M059J (cell line): ENCODE data around the gene FAM216B. TPM values are rescaled to one million over a fixed set of nuclear protein-coding genes. Genes with fewer than 3 reads are reported as not detected.
"Not testable (repeated sequence)": the region's sequence is repeated elsewhere in the genome, so short reads cannot be mapped to it uniquely, and the experiment has no call there.

Experiments
- DNase-seq: peaks from one replicate; pipeline ENCODE4 v3.0.0-alpha.2; 2012; ENCODE audit warnings: low read depth
- total RNA-seq: library from RNA; depleted of rRNA; stranded (reverse); fragments of >200 nt; shearing (Covaris generic); gene quantifications from 2 replicates; pipeline ENCODE4 v1.2.3, GENCODE V29; 2014; rRNA removed

The FAM216B gene
- total RNA-seq, result not detected in 2 replicates

DNA sequence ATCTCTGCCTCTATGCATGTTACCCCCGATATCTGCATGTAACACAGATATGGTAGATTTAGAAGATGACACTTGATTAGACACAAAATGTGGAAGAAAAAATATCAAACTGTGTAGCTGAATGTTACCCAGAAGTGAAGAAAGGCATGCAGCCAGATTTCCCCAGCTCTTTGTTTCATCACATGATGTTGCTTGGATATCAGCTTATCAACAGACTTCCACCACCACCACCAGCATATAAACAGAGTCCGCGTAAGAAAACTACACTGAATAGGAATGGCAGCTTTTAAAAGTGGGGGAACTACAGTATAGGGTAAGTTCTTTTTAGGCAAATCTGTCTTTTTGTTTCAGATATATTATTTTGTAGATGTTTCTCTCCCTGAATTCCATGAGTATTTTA is at the start of gene FAM216B:
FAM216B (plus strand) TSS at position 233 of the 400 bp plus-strand sequence. CDS start 2,484 bp downstream, outside the sequence.
- DNase-seq, result no peak

DNA sequence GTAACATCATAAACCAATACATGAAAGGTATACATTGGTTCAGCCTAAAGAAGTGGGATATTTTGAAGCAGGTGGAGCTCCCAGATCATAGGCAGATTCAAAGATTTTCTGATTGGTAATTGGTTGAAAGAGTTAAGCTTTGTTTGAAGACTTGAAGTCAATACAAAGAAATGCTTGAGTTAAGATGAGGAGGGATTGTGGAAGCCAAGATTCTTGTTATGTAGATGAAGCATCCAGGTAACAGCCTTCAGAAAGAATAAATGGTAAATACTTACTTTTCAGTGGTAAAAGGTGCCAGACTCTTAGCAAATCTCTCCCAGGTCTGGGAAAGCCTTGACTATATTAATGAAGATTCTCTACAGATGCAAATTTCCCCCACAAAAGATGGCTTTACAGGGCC is 49.3 kb upstream of the FAM216B start:
- no peak for DNase-seq

DNA sequence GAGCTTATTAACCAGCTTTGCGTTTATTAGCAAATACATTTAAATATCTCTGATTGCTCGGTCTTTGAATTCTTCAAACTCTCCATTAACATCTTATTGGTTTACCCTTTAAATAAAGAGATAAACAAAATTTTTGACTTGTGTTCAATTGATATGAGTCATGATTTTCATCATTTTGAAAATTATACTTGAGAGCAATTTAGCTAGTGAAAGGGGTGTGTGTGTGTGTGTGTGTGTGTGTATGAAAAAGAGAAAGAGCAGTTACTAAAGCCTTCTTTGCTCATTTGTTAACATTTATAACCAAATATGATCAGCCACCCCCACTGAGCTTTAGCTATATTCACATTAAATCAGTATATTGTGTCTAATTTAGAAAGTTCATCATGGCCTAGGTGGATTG is 48.3 kb upstream of the FAM216B start:
- DNase-seq, result no peak

DNA sequence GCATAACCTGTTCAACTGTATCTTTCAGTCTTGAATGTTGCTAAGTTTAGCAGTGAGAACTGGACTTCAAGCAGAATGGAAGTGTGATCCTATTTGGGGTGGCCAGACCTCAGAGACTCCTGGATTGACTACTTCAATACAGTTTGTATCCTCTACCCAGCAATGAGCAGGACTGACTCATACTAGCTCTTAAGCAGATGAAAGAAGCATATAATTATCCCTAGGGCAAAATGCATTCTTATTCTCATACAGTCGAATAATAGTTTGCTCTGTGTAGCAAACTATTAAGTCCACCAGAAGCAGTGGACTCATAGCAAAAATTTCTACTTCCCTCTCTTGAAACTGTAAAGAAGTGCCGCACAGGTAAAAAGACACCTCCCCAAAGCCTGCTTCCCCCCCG is 46.4 kb upstream of the FAM216B start:
- no peak for DNase-seq

DNA sequence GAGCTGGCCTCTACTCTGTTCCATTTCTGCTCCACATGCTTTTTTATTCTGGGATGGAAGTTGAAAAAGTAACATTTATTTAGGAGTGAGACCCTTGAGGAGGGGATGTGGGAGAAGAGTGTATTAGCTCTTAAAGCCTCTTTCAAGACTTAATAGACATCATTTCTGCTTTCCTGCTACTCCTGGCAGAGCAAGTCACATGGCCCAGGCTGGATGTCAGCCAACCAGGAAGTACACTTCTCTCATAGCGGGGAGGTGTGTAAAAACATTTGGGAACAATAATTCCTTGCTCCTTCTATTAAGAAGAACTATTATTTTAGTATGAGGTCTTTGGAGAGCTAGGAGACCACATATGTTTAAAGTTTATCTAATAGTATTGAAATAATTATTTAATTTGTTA is 40.6 kb upstream of the FAM216B start:
- DNase-seq, result no peak

DNA sequence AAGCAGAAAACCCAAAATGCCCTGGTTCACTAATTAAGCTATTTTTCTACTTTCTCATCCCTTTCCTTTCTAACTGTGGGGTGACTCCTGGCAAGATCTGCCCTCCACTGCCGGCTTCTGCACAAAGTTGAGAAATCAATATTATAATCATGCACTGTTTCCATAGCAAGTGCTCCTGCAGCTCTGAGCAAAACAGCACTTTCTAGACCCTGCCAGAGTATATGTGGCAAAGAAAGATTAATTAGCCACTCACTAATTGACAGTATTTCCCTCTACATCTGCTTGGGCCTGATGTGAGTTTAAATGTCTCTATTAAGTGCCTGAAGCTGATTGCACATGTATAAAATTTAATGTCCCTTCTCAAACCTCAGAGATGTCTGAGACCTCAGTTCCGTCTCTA is 39.5 kb upstream of the FAM216B start:
- DNase-seq, result no peak

DNA sequence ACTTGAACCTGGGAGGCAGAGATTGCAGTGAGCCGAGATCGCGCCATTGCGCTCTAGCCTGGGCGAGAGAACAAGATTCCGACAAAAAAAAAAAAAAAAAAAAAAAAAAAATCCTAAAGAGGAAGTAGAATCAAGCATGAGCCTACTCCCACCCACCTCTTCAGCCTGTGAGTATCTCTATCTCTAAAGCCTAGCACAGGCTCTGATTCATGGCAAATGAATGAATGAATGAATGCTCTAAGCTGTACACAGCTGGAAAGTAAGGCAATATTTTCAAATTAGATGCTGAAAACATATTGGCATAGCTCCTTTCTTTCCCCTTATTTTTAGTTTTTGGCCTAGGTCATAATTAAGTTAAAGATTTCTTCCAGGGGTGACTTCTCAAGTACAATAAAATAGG is 35.7 kb upstream of the FAM216B start:
- DNase-seq, result no peak

DNA sequence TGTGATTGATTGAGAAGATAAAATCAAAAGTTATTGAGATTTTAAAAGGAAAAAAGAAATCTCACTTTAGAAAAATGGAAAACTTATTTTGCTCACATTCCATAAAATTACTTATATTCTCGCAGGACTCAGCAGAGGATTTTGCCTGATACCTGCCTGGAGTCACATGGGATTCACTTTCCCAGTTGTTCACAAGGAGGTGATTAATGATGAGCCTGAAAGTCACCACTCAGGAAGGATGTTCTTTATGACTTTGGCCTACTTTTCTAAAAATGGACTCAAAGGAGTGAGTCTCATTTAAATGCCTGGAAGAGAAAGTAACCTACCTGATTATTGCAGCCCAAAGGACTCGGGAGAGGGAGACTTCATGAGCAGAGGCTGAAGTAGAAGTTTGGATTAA is 34.5 kb upstream of the FAM216B start:
- DNase-seq, result peak; percentile 55

DNA sequence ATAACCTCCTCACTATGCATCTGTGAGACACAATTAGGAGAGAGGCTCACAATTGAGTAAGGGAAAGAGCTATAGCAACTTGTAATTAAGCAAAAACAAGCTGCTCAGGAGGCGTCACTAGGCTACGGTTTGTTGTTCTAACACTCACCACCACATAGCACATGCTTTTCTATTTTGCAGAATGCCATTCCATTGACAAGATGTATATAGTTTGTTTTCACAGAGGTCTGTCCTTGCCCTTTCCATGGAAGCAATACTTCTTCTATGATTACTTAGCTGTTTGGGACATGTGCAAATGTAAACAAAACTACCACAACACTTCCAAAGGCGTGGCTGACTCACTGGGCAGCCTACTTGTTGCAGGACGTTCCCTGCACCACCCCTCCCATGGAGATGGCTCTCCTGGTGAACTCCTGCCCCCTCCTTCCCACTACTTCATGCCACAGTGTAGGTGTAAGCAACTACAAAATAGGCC is 33.9 kb upstream of the FAM216B start:
- DNase-seq, result peak; percentile 97

DNA sequence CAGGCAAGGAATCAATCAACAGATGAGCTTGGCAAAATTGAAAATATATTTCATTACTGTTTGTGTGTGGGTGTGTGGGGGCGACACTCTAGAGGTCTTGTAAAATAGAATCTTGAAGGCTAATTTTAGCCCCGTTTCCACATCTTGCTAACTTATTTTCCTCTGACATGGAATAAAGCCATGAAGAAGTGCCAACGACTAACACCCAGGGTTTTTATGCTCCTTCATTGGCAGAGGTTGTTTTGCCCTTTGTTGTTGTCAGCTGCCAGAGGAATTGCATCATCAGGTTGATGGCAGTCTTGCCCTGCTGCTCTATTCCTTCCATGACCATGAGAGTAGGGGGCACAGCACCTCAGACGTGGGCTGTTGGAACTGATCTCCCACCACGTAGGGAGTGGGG is 30.6 kb upstream of the FAM216B start:
- DNase-seq, result no peak

DNA sequence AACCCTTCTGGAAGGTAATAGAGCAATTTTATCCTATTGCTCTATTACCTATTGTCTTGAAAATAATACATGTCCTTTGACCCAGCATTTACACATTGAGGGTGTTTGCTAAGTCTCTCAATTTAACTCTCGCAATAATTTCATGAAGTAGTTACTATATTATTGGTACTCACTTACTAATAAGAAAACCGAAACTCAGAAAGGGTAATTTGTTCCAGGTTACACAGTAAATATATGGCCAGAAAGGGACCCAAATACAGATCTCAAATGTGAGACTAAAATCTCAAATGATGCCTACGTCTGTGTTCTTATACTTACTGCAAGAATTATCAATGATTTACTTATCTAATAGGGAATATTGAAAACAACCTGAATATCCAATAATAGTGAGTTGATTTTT is 29.7 kb upstream of the FAM216B start:
- no peak for DNase-seq

DNA sequence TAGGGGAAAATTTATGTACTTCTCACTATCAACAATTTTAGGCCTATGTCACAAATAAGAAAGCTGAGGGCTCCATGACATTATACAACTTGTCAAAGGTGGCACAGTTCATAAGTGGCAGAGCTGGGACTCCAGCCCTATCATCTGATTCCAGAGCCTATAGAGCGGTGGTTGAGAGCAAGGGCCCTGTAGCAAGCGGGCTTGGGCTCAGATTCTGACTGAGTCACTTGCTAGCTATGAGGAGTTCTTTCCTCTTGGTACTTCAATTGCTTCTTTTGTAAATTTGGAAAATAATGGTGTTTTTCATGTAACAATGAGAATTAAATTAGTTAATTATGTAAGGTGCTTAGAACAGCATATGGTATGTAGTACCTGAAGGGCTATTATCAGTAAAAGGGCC is 28.7 kb upstream of the FAM216B start:
- no peak for DNase-seq

DNA sequence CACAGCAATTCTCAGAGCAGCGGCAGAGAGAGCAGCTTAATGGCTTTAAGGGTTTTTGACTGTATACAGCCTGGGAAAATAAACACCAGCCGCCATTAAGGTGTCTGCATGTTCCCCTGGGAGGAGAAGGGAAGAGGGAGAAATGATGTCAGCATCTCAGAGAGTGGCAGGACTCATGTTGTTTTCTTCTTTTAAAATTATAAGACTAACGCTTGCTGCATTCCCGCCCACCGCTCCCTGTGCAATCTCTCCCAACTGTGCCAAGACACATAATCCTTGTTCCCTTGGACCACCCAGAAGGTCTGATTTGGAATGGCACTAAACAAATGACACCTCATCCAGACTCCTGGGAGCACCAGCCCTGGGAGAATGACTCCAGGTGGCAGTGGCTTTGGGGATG is 27.7 kb upstream of the FAM216B start:
- DNase-seq, result no peak

DNA sequence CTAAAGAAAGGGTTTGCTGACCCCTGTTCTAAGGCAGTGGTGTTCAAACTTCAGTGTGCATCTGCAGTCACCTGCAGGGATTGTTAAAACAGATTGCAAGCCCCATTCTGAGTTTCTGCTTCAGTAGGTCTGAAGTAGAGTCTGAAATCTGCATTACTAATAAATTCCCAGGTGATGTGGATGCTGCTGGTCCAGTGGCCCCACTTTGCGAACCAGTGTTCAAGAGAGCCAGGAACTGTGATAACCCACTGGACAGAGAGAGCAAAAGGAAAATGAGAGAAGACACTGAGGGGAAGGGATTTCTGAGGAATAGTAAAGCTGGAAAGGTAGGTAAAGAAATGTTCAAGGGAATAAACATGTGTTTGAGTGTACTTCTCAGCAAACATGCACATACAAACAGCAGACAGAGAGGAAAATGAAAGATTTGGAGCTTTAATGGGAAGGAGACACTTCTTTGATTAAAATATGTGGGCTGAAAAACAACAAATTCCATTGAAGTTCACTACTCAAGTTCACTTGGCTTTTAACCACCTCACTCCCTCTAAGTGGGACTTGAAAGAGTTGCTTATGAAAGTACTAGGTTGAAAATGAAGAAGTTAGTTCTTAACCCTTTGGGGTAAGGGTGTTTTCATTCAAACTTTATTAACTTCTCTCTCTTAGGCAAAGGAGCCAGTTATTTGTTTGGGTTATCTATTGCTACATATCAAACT is 26.4 kb upstream of the FAM216B start:
- DNase-seq, result no peak

DNA sequence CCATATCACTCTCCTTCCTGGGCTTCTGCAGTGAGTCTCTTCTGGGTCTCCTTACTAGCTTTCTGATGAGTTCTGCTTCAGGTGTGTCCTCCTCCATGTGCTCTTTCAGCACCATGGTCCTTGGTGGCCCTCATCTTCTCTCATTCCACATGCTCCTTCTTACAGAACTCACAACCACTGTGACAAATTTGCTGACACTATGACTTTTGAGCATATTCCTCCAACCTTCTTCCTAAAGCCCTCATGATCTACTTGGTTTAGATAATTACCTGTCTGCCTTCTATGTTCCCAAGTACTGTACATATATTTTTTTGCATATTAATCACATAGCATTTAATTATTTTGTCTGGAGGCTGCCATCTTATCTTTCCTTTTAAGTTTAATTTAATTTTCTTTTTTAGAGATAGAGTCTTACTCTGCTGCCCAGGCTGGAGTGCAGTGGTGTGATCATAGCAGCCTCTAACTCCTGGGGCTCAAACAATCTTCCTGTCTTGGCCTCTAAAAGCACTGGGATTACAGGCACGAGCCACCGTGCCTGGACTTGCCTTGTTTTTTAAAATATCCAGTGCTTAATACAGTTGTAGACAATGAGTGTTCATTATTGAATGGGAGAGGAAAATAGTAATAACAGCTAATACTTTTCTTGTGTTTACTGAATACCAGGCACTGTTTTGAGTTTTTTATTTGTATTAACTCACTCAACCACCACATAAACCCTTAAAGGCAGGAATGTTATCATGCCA is 23.5 kb upstream of the FAM216B start:
- DNase-seq, result no peak

DNA sequence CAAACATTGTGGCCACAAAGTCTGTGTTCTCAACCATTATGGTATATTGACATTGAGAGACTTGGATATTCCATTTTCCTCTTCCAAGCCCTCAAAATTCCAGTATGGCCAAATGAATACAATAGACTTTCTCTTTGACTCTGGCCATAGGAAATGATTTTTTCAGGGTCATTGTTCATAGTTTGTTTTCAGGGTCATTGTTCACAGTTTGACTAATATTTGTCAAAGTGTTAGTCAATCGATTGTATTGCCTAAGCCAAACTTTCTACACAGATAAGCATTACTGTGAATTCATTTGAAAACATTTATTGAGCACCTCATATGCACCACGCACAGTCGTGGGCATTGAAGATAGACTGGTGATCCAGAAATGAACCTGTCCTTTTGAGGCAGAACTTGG is 22.9 kb upstream of the FAM216B start:
- no peak for DNase-seq

DNA sequence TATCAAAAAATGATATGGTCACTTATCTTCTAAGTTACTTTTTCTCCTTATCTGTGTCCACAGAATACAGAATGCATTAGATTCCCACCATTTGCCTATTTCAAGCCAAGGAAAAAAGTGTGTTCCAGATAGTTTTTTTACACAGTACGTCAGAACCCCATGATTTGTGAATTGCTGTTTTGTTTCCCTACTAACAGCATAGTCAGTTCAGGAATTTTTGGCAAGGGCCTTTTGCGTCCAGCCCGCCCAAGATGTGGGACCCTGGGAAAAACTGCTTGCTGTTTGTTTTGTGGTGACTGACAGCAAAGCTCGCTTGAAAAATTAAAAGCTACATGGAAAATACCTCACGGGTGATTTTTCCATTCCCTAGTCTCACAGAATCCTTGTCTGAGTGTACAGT is 20.4 kb upstream of the FAM216B start:
- DNase-seq, result no peak

DNA sequence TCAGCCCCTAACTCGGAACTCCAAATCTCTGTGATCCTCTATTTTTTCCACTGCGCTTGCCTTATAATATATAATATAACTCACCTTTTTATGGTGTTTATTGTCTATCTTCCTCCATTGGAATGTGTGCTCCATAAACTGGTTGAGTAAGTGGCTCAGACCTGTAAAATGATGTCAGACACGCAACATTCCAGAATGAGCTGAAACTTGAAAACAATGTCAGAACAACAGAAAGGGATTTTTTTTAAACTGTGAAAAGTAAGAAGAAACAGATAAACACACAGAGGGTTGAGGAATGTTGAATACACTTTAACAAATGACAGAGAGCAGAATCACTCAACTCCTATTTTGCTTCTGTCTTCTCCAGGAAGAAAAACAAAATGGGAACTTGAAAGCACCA is 19.1 kb upstream of the FAM216B start:
- peak; percentile 47 for DNase-seq

DNA sequence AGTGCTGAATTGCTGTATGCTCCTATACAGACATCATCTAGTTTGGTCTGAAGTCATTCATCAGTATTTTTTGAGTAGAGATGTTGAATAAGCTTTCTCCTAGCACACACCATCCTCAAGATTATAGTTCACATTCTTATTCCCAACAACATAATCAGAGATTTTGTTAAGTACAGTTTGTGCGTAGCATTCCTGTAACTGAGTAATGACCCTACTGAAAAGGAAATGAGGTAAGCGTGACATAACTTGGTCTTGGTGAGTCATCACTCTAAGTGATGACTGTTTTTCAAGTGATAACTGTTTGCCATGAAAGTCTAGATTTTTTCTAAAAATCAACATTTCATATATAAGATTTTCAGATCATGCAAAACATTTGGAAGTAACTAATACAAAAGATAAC is 18.5 kb upstream of the FAM216B start:
- DNase-seq, result peak; percentile 84

DNA sequence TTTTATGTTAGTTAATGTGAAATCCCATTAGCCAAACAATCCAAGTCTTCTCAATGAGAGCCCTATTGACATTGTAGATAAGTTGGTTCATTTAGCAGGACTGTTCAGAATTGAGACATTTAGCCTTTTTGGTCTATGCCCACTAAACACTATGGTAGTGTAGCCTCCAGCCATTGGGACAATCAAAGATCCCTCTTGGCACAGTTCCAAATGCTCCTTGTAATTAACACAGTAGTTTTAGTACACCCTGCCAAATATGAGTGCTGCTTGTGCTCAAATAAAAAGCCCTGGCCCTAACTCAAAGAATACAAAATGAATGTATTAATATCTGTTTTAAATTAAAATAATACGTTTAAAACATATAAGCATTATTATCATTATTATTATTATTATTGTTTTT is 15.4 kb upstream of the FAM216B start:
- no peak for DNase-seq

DNA sequence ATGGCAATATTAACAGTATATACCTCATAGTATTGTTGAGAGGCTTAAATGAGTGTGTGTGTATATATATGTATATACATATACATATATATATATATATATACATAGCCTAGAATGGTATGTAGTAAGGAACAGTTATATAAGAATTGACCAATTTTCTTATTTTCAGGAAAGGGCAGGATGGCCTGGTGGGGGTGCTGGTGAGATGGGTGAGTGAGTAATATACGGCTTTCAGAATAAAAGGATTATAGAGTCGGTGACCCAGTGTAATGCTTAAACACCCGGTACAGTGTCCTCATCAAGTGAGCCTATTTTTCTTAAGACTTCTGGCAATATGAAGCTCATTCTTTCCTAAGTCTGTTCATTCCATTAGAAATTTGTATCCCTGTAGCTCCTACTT is 11.7 kb upstream of the FAM216B start:
- DNase-seq, result no peak

DNA sequence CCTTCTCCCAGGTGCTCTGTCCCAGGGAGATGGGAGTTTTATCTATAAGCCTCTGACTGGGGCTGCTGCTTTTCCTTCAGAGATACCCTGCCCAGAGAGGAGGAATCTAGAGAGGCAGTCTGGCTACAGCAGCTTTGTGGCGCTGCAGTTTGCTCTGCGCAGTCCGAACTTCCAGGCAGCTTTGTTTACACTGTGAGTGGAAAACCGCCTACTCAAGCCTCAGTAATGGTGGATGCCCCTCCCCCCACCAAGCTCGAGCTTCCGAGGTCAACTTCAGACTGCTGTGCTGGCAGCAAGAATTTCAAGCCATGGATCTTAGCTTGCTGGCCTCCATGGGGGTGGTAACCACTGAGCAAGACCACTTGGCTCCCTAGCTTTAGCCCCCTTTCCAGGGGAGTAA is 4.8 kb upstream of the FAM216B start:
- DNase-seq, result not testable (repeated sequence)

DNA sequence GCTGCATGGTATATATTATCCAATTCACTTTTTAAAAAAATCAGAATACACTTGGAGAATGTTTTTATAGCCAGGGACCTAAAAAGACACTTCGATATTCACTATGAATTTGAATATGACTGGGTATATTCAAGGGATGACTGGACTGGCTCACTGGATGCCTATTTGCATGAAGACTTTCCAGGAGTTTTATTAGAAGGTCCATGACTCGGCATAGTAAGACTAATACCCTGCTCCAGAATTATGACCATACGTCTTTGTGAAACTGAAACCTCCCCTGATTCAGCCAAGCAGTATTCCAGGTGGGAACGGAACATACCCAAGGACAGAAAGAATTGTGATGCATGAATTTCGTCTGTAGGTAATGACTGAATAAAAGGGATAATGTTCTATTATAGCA is 3.9 kb upstream of the FAM216B start:
- no peak for DNase-seq
